GM12874 (cell line): ENCODE results near the gene RPS6KL1.

Source experiments
- TF ChIP-seq, protein P1 (sequence below): IDR thresholded peaks from 2 replicates; pipeline ENCODE4 v1.5.1; 2011; ENCODE audit warnings: low read depth, mild to moderate bottlenecking, control low read depth, low read length, moderate library complexity; ENCODE audit not compliant: insufficient read depth

RPS6KL1 gene

DNA sequence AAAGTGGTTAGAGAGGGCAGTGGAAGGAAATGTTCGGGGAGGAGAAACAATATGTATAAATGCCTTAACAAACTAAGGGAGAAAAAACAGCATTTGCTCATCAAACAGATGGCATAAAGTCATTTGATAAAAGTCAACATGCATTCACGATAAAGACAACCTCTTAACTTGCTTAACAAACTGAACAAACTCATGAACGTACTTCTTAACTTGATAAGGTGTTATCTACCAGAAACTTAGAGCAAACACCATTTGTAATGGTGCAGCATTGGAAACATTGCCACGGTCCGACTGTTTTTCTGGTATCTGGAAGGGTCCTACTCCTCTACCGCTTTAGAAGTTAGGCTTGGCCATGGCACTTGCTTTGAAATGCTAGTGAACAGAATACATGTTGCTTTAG, 4.2 kb upstream of the RPS6KL1 start:
- TF ChIP-seq, protein P1, sequence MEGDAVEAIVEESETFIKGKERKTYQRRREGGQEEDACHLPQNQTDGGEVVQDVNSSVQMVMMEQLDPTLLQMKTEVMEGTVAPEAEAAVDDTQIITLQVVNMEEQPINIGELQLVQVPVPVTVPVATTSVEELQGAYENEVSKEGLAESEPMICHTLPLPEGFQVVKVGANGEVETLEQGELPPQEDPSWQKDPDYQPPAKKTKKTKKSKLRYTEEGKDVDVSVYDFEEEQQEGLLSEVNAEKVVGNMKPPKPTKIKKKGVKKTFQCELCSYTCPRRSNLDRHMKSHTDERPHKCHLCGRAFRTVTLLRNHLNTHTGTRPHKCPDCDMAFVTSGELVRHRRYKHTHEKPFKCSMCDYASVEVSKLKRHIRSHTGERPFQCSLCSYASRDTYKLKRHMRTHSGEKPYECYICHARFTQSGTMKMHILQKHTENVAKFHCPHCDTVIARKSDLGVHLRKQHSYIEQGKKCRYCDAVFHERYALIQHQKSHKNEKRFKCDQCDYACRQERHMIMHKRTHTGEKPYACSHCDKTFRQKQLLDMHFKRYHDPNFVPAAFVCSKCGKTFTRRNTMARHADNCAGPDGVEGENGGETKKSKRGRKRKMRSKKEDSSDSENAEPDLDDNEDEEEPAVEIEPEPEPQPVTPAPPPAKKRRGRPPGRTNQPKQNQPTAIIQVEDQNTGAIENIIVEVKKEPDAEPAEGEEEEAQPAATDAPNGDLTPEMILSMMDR = no peak

DNA sequence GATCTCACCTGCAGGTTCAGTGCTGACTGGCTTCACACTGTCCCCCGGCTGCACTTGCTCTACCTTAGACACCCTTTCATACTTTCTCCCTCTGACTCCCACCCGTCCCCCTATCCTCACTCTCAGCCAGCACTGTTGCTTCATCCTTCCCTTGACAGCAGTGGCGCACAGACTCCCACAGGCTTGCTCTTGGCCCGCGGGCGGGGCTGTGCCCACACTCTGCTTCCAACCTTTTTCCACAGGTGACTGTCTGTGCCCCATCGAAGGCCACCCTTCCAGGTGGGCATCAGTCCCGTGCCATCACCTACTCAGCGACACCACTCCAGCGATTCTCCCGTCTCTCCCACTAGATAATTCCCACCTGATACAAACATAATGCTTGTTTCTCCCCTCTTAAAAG, 1.0 kb upstream of the RPS6KL1 start:
- TF ChIP-seq, protein P1 = no peak

DNA sequence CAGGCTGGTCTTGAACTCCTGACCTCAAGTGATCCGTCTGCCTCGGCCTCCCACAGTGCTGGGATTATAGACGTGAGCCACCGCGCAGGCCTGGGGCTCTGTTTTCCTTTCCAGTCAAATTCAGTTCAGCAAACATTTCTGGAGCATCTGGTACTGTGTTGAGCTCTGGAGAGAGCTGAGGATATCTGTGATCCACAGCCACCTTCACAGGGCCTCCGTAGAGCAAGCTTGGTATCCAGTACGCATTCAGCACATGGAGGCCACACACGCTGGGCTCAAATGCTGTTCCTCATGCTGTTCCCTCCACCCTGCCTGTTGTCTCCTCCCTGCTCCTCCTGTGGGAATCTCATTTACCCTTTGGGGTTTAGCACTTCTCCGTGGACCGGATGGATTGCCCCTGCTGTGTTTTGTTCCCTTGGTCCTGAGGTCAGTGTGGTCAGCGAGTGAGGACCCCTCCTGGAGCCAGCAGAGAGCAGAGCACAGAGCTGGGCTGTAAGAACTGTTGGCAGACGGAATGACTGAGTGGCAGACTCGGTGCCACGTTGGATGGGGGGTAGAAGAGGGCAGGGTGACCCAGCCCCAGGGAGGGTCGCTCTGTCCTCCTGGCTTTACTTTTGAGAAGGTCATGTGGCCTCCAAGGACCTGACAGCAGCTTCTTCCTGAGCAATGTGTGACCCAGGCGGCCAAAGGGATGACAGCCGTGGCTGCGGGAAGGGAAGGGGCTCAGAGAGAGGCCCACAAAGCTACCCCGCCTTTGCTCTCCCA, 891 bp downstream of the RPS6KL1 start:
- TF ChIP-seq, protein P1 = no peak

DNA sequence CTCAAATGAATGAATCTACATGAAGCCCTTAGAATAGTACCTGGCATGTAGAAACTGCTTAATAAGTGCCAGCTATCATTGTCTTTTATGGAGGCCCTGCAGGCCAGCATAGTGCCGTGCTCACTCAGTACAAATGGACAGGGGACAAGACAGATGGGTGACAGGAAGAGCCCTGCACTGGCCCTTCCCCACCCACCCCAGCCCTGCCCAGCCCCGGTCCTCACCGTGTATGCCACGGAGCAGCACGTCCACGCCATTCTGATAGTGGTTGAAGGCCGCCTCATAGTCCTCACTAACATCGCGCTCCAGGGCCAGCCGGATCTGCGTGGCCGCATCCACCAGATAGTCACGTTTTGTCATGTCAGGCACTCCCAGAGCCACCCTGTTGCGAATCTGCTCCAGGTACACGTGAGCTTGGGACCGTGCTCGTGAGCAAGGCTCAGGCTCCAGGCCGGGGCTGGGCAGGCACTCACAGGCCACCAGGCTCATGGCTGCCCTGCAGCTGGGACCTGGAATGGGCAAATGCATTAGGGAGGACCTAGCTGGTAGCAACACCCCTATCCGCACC, 1.9 kb downstream of the RPS6KL1 start:
- TF ChIP-seq, protein P1 = no peak

DNA sequence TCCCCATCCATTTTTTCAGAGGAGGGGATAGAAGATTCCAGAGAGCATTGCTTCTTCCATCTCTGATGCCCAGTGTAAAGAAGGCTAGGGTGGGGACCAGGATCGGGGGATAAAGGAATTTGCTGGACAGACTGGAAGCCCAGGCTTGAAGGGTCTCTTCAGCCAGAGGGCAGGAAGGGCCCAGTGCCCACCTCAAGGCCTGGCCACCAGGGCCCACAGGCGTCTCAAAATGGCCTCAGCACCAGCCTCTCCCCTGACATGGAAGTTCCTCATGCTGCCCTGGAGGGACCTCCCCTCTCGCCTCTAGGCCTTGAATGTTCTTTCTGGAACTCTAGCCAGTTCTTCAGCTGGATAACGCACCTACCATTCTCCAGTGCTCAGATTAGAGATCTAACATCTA, 2.8 kb downstream of the RPS6KL1 start:
- TF ChIP-seq, protein P1 = no peak

DNA sequence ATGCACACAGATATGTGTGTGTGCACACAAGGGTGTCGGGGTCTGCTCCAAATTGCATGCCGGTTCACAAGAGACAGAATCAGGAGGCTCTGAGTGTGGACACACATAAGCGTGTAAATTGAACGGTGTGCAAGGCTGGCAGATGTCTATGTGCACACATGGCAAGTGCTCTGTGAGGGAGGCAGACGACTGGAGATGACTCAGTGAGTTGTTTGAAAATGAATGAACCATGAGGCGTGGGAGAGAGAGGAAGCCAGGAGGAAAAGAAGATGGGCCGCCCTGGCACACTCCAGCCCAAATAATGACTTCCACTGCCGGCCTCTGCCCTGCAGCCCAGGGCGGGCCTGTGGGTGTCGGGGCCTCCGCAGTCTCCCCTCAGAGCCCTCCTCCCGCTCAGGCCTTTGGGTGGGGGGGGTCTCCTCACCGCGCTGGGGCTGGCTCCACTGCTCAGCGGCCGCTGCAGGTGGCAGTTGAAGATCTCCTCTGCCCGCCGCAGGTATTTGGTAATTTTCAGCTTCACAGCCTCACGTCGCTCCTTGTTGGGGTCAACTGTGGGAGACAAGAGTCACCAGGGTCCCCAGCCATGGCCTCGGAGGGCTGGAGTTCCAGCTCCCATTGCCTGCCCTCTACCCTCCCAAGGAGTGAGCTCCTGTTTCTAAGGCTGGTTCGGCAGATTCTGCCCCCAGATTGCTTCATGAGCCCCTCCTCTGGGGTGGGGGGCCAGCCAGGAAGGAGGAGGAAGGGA, 3.5 kb downstream of the RPS6KL1 start:
- TF ChIP-seq, protein P1 = no peak

DNA sequence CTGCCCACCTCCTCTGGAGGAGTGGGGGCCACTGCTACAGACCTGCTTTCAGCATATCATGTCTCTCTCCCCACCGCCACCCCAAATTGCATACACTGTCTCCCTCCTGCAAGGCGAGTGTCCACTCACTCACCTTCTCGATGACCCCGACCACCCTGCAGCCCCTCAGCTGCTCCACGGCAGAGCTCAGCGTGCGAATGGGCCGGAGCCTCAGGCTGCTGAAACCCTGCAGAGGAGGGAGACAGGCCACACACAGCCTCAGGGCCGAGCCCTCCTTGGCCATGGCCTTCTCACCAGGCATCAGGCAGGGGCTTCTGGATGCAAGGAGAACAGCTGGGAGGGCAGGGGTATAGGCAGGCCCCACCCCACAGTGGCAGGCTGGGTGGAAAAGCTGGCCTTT, 4.7 kb downstream of the RPS6KL1 start:
- TF ChIP-seq, protein P1 = no peak
